Putamen (tissue), 1 donor: ENCODE measurements around the gene CWF19L1.
"Not testable (repeated sequence)": the region's sequence is repeated elsewhere in the genome, so short reads cannot be mapped to it uniquely, and the experiment has no call there.

ENCODE experiments used
- DNase-seq: peaks from one replicate; pipeline ENCODE4 v3.0.0-alpha.2; 2016; ENCODE audit warnings: low spot score

The CWF19L1 gene

GRCh38 chr10:100267239-100268104, at the start of gene CWF19L1:
TSS of gene CWF19L1 (minus strand) at chr10:100267638. CDS start at chr10:100267593, 45 bp downstream.
- peak; percentile 83 for DNase-seq

- no peak for DNase-seq
Measured at GRCh38 chr10:100315615-100316014, 48.2 kb upstream of the CWF19L1 start.

- DNase-seq = no peak
Measured at GRCh38 chr10:100311298-100311697, 43.9 kb upstream of the CWF19L1 start.

- no peak for DNase-seq
Measured at GRCh38 chr10:100307684-100308083, 40.2 kb upstream of the CWF19L1 start.

- no peak for DNase-seq
Measured at GRCh38 chr10:100306861-100307260, 39.4 kb upstream of the CWF19L1 start.

- no peak for DNase-seq
Measured at GRCh38 chr10:100304414-100304813, 37.0 kb upstream of the CWF19L1 start.

- no peak for DNase-seq
Measured at GRCh38 chr10:100303724-100304319, 36.4 kb upstream of the CWF19L1 start.

- DNase-seq = not testable (repeated sequence)
Measured at GRCh38 chr10:100301123-100301522, 33.7 kb upstream of the CWF19L1 start.

- DNase-seq = no peak
Measured at GRCh38 chr10:100297242-100297641, 29.8 kb upstream of the CWF19L1 start.

- no peak for DNase-seq
Measured at GRCh38 chr10:100293066-100293465, 25.6 kb upstream of the CWF19L1 start.

- not testable (repeated sequence) for DNase-seq
Measured at GRCh38 chr10:100292300-100292699, 24.9 kb upstream of the CWF19L1 start.

- DNase-seq = no peak
Measured at GRCh38 chr10:100291356-100291755, 23.9 kb upstream of the CWF19L1 start.

GRCh38 chr10:100289641-100290040, 22.2 kb upstream of the CWF19L1 start:
- DNase-seq = no peak

GRCh38 chr10:100288196-100288595, 20.8 kb upstream of the CWF19L1 start:
- DNase-seq = no peak

GRCh38 chr10:100287756-100288155, 20.3 kb upstream of the CWF19L1 start:
- no peak for DNase-seq

GRCh38 chr10:100286051-100287033, 18.9 kb upstream of the CWF19L1 start, which contains the start of gene BLOC1S2:
TSS of gene BLOC1S2 (minus strand) at chr10:100286680. CDS start at chr10:100286659, 21 bp downstream.
- peak; percentile 87 for DNase-seq

- DNase-seq = not testable (repeated sequence)
Measured at GRCh38 chr10:100285326-100285725, 17.9 kb upstream of the CWF19L1 start.

GRCh38 chr10:100282907-100283306, 15.5 kb upstream of the CWF19L1 start:
- no peak for DNase-seq

- DNase-seq = not testable (repeated sequence)
Measured at GRCh38 chr10:100276971-100277370, 9.5 kb upstream of the CWF19L1 start.

- no peak for DNase-seq
Measured at GRCh38 chr10:100265821-100266485, 1.5 kb downstream of the CWF19L1 start.

GRCh38 chr10:100254191-100254590, 13.2 kb downstream of the CWF19L1 start:
- DNase-seq = no peak
